GM23338 (cell line): ENCODE data around the gene GCN1. TPM values are rescaled to one million over a fixed set of nuclear protein-coding genes. Genes with fewer than 3 reads are reported as not detected.

Experiments
- ATAC-seq: fragments of 200-7000 bp; cut with Tn5 transposase; 3 replicates; pipeline ENCODE4 v1.9.1; 2020
- DNase-seq: peaks from one replicate; pipeline ENCODE4 v3.0.0-alpha.2; 2015; ENCODE audit warnings: low spot score
- H2AFZ ChIP-seq: fragments of 200-600 bp; sonication (generic); 2 replicates; pipeline ENCODE4 v1.8.0; 2016; ENCODE audit warnings: antibody characterized with exemption, mild to moderate bottlenecking, moderate library complexity
- H3F3A ChIP-seq: fragments of 200-600 bp; sonication (generic); replicated peaks from 2 replicates; pipeline ENCODE4 v1.8.0; 2017; ENCODE audit warnings: antibody characterized with exemption, mixed run types, low read depth
- H3K27ac ChIP-seq: fragments of 200-600 bp; sonication (generic); 2 replicates; pipeline ENCODE4 v1.6.1; 2016; ENCODE audit warnings: low read depth
- H3K27me3 ChIP-seq: fragments of 200-600 bp; sonication (generic); 2 replicates; pipeline ENCODE4 v1.8.0; 2016; ENCODE audit warnings: mild to moderate bottlenecking, mixed run types, moderate library complexity; ENCODE audit not compliant: insufficient read depth
- H3K36me3 ChIP-seq: fragments of 200-600 bp; sonication (generic); 2 replicates; pipeline ENCODE4 v1.8.0; 2016; ENCODE audit warnings: mild to moderate bottlenecking; ENCODE audit not compliant: insufficient read depth
- H3K4me1 ChIP-seq: fragments of 200-600 bp; sonication (generic); 2 replicates; pipeline ENCODE4 v1.8.0; 2016; ENCODE audit warnings: mild to moderate bottlenecking, moderate library complexity; ENCODE audit not compliant: insufficient read depth
- H3K4me2 ChIP-seq: fragments of 200-600 bp; sonication (generic); 2 replicates; pipeline ENCODE4 v1.7.1; 2017; ENCODE audit warnings: mixed run types
- H3K4me3 ChIP-seq: fragments of 200-600 bp; sonication (generic); 2 replicates; pipeline ENCODE4 v1.6.1; 2016; ENCODE audit warnings: mixed run types
- H3K79me2 ChIP-seq: fragments of 200-600 bp; sonication (generic); replicated peaks from 2 replicates; pipeline ENCODE4 v1.8.0; 2017; ENCODE audit warnings: mild to moderate bottlenecking; ENCODE audit not compliant: insufficient read depth
- H3K9me2 ChIP-seq: fragments of 200-600 bp; sonication (generic); 2 replicates; pipeline ENCODE4 v1.8.0; 2017; ENCODE audit not compliant: insufficient read depth
- H4K20me1 ChIP-seq: fragments of 200-600 bp; sonication (generic); replicated peaks from 2 replicates; pipeline ENCODE4 v1.8.0; 2017; ENCODE audit warnings: mild to moderate bottlenecking; ENCODE audit not compliant: insufficient read depth
- H3K27ac Mint-ChIP-seq: 2 replicates; pipeline ENCODE4 v1.8.0; 2020; ENCODE audit warnings: inconsistent platforms, mild to moderate bottlenecking, moderate library complexity, mixed read lengths
- H3K27me3 Mint-ChIP-seq: 3 replicates; pipeline ENCODE4 v1.8.0; 2022; ENCODE audit warnings: low read depth, mild to moderate bottlenecking, moderate library complexity, mixed read lengths, inconsistent platforms; ENCODE audit not compliant: insufficient read depth, poor library complexity
- H3K36me3 Mint-ChIP-seq: 3 replicates; pipeline ENCODE4 v1.8.0; 2021; ENCODE audit warnings: low read depth, mild to moderate bottlenecking, inconsistent platforms, moderate library complexity, mixed read lengths
- H3K4me1 Mint-ChIP-seq: 3 replicates; pipeline ENCODE4 v1.8.0; 2020; ENCODE audit warnings: mild to moderate bottlenecking, inconsistent platforms, mixed read lengths
- H3K4me3 Mint-ChIP-seq: 3 replicates; pipeline ENCODE4 v1.8.0; 2021; ENCODE audit warnings: moderate library complexity, mild to moderate bottlenecking, inconsistent platforms, mixed read lengths
- H3K9me3 Mint-ChIP-seq: 3 replicates; pipeline ENCODE4 v1.8.0; 2020; ENCODE audit warnings: moderate library complexity, mild to moderate bottlenecking, inconsistent platforms, mixed read lengths
- CREB1 ChIP-seq: fragments of 250-450 bp; sonication (Bioruptor Pico); IDR thresholded peaks from 2 replicates; pipeline ENCODE4 v1.5.0; 2020; ENCODE audit warnings: low read depth, mild to moderate bottlenecking, moderate library complexity
- EZH2 ChIP-seq: fragments of 200-600 bp; sonication (generic); IDR thresholded peaks from one replicate; pipeline ENCODE4 v1.8.0; 2017; ENCODE audit warnings: antibody characterized with exemption, mild to moderate bottlenecking, low read depth; ENCODE audit not compliant: unreplicated experiment
- EZH2phosphoT487 ChIP-seq: fragments of 200-600 bp; sonication (generic); IDR thresholded peaks from one replicate; pipeline ENCODE4 v1.8.1; 2018; ENCODE audit warnings: antibody characterized with exemption; ENCODE audit not compliant: unreplicated experiment
- JUNB ChIP-seq: IDR thresholded peaks from one replicate; pipeline ENCODE4 v1.6.1; 2016; ENCODE audit warnings: antibody characterized with exemption; ENCODE audit not compliant: unreplicated experiment
- NANOG ChIP-seq: IDR thresholded peaks from 2 replicates; pipeline ENCODE4 v1.6.1; 2016; ENCODE audit warnings: antibody characterized with exemption, borderline replicate concordance
- POLR2AphosphoS5 ChIP-seq: IDR thresholded peaks from 2 replicates; pipeline ENCODE4 v1.6.1; 2016; ENCODE audit warnings: antibody characterized with exemption, low read depth
- REST ChIP-seq: IDR thresholded peaks from one replicate; pipeline ENCODE4 v1.6.1; 2018; ENCODE audit warnings: antibody characterized with exemption; ENCODE audit not compliant: unreplicated experiment
- STAT1 ChIP-seq: IDR thresholded peaks from one replicate; pipeline ENCODE4 v1.6.1; 2016; ENCODE audit warnings: antibody characterized with exemption; ENCODE audit not compliant: unreplicated experiment
- ZNF114 ChIP-seq: fragments of 250-450 bp; sonication (Bioruptor Pico); IDR thresholded peaks from 2 replicates; pipeline ENCODE4 v1.5.0; 2020; ENCODE audit warnings: mild to moderate bottlenecking, moderate library complexity
- ZNF331 ChIP-seq: fragments of 250-450 bp; sonication (Bioruptor Pico); IDR thresholded peaks from 2 replicates; pipeline ENCODE4 v1.5.0; 2020; ENCODE audit warnings: low read depth, mild to moderate bottlenecking, moderate library complexity
- polyA plus RNA-seq: library from polyadenylated mRNA; unstranded; fragments of >200 nt; fragmentation: Nextera tagmentation; extraction: Ambion mirVana; gene quantifications from 2 replicates; pipeline ENCODE4 v1.2.1, GENCODE V29; 2016
- total RNA-seq: library from RNA; depleted of rRNA; stranded (reverse); fragments of >200 nt; shearing (Covaris generic); gene quantifications from 2 replicates; pipeline ENCODE4 v1.2.3, GENCODE V29; 2014
- TF ChIP-seq, protein P1 (sequence below): IDR thresholded peaks from 2 replicates; pipeline ENCODE4 v1.6.1; 2016; ENCODE audit warnings: antibody characterized with exemption
- TF ChIP-seq, protein P2 (sequence below), 2 experiments: fragments of 200-600 bp in 1 of 2; sonication (generic) in 1 of 2; conservative IDR thresholded peaks; 2 replicates each; pipeline versions ENCODE4 v1.5.1 to v1.6.1; 2016 to 2017; ENCODE audit warnings: antibody characterized with exemption in 2 of 2, low read depth in 2 of 2, mild to moderate bottlenecking in 2 of 2, moderate library complexity in 1 of 2

The GCN1 gene
- total and polyA plus RNA-seq, 2 experiments from 2014 or later: 18.0 to 177 TPM

DNA sequence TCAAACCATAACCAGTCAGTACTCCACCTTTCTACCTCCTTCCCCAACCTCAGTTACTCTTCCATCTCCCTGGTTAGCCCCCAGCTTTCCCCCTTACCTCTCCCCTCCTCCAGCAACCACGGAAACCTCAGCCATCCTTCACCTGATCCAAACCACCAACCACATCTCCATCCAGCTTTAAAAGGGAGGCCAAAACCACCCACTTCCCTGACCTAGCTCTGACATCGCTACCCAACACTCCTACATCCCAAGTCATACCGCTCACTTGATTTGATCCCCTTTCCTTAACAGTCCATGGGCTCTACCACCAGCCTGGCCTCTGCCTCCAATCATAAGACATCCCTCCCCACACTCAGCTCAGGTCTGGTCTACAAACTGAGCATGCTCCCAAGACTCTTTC is 79.4 kb downstream of the GCN1 start (continued):
- TF ChIP-seq REST (no peak), POLR2AphosphoS5 (no peak), ZNF114 (CRISPR knock-in tag) (no peak), CREB1 (CRISPR knock-in tag) (no peak), STAT1 (no peak)
- TF ChIP-seq, protein P1, sequence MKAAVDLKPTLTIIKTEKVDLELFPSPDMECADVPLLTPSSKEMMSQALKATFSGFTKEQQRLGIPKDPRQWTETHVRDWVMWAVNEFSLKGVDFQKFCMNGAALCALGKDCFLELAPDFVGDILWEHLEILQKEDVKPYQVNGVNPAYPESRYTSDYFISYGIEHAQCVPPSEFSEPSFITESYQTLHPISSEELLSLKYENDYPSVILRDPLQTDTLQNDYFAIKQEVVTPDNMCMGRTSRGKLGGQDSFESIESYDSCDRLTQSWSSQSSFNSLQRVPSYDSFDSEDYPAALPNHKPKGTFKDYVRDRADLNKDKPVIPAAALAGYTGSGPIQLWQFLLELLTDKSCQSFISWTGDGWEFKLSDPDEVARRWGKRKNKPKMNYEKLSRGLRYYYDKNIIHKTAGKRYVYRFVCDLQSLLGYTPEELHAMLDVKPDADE: no peak

- H2AFZ ChIP-seq: no peak overlapping the region
- H3K9me2 ChIP-seq: no peaks in the 10 kb centered on the region
- Mint-ChIP-seq H3K9me3 (no peaks in the 10 kb centered on the region), H3K27me3 (peaks cover 9% of the 10 kb centered on the region), H3K4me1 (peaks cover 43% of the 10 kb centered on the region), H3K27ac (peak overlapping the region; percentile 95), H3K4me3 (no peak overlapping the region), H3K36me3 (peaks cover 47% of the 10 kb centered on the region)
- H3F3A ChIP-seq: peaks cover 8% of the 10 kb centered on the region; the same call in 1 of the 2 replicates
- H3K27me3 ChIP-seq: no peaks in the 10 kb centered on the region
- H3K36me3 ChIP-seq: no peaks in the 10 kb centered on the region; the same call in 1 of the 2 replicates
- H3K79me2 ChIP-seq: peaks cover 98% of the 10 kb centered on the region
- peak overlapping the region; percentile 40; the same call in 1 of the 2 replicates for H3K4me2 ChIP-seq
- H3K27ac ChIP-seq: peak overlapping the region; percentile 73
- ATAC-seq: peak; percentile 73
- H3K4me1 ChIP-seq: peaks cover 28% of the 10 kb centered on the region
- DNase-seq: peak; percentile 47
- peaks cover 3% of the 10 kb centered on the region for H4K20me1 ChIP-seq
- H3K4me3 ChIP-seq: no peak overlapping the region
- TF ChIP-seq JUNB (no peak), REST (no peak), CREB1 (CRISPR knock-in tag) (no peak), ZNF331 (CRISPR knock-in tag) (no peak), ZNF114 (CRISPR knock-in tag) (no peak), STAT1 (no peak), EZH2 (no peak), NANOG (no peak), EZH2phosphoT487 (no peak), POLR2AphosphoS5 (no peak)
- TF ChIP-seq, protein P1: no peak
- TF ChIP-seq, protein P2, sequence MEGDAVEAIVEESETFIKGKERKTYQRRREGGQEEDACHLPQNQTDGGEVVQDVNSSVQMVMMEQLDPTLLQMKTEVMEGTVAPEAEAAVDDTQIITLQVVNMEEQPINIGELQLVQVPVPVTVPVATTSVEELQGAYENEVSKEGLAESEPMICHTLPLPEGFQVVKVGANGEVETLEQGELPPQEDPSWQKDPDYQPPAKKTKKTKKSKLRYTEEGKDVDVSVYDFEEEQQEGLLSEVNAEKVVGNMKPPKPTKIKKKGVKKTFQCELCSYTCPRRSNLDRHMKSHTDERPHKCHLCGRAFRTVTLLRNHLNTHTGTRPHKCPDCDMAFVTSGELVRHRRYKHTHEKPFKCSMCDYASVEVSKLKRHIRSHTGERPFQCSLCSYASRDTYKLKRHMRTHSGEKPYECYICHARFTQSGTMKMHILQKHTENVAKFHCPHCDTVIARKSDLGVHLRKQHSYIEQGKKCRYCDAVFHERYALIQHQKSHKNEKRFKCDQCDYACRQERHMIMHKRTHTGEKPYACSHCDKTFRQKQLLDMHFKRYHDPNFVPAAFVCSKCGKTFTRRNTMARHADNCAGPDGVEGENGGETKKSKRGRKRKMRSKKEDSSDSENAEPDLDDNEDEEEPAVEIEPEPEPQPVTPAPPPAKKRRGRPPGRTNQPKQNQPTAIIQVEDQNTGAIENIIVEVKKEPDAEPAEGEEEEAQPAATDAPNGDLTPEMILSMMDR (conservative IDR thresholded peaks at IDR 0.05; ENCODE audit: low read depth in 2 of 2): no peak
Observed at GRCh38 chr12:120110550-120111501, 83.7 kb downstream of the GCN1 start.
